NCI-H2196 treated with DMSO at 0.1 percent for 48 hours (cell line): ENCODE results near the gene PARD3B.

ENCODE experiments used
- DNase-seq: peaks from one replicate; lab custom pipeline; 2025; ENCODE audit not compliant: unreplicated experiment; lab: John Stamatoyannopoulos, UW

PARD3B gene

DNA sequence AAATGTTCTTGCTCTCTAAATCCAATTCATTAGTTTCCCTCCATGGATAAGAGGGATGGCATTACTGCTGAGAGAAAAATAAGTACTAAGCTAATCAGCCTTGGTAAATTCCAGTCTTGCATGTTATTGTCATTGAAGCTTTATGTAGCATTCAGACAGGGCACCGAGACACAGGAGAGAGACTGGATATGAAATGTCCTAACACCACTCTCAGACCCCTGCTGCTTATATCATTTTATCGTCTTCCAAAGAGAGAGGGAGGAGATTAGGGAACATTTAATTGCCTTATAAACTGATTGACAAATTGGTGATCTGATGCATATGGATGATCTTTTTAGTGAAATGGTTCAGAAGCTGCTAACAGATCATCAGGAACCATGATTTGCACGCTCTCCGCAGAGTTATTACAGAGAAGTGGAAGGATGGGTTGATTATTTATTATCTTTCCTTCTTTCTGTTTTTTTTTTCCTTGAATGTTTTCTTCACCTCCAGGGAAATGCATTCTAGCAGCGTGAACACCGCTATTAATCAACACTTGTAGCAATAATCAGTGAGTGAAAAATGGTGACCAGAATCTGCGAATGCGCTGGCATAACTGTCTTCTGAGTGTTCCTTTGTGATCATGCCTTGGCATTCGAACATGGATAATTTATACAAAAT is 986.3 kb downstream of the PARD3B start:
- DNase-seq: no peak

DNA sequence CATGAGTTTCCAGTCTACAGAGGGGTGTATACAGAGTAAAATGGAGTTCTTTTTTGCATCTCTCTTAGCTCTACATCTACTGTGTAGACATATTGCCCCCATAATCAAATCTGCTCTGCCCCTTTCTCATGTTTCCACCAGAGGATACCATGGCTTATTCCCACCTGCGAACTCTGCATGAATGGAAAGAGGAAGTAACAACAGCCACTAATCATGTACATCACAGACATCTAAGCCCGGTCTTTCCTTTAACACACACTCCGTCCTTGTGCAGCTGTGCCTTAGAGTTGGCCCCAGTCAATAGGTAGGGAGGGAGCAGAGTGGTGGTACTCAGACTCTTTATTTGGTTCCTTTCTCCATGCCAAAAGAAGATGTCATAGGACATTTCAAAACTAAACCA is 989.7 kb downstream of the PARD3B start:
- no peak for DNase-seq

DNA sequence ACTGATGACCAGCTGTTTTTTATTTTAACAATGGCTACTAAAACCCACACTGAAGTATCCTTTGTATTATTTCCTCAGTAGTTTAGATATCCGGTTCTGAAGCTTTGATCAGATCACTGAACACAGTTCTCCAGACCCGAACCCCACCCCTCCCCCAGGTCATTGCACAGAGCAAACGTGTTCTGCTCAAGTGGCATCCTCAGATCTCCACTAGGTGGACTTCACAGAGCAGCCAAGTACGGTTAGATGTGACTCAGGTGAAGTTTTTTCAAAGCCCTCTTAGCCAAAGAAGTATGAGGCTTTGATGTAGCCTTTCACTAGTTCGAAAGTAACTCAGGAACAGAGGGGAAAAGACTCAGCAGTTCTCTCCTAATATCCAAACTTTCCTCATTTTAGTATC is 994.3 kb downstream of the PARD3B start:
- no peak for DNase-seq

DNA sequence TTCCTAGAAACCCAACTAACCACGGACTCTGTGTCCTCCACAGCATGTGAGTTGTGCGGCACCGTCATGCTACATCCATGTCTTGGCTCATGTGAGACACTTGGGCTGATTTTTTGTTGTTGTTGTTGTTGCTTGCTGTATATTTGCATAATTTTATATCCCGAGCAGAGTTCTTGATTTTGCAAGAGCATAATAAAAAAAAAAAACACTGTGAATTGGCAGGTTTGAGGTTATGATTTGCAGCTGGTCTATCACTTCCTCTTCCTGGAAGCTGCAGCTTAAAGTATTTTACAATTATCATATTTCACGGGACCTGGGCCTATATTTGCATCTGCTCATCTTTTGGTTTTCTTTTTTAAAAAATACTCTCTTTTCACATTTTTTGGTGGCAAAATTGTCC is 994.8 kb downstream of the PARD3B start:
- DNase-seq: no peak

DNA sequence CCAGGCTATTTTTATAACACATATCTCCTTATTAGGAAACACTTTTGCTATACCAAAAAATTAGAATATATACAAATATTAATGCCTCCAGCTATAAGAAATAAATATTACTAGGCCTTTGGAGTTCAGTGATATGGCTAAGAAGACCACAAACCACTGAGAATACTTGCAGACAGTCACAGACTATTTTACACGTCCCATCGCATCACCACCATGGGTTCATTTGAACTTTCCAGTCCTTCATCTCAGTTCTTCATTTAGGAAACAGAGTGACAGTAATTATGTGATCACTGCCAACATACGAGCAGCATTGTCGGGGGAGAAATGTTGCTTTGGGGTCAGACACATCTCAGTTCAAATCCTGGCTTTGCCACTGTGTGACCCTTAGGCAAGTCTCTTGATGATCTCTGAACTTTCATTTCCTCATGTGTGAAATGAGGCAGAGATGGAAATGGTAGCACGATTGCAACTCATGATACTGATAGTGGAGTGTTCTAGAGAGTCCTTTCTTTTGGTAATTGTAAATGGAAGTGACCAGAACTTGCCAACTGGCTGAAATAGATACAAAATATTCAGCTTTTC is 998.1 kb downstream of the PARD3B start:
- no peak for DNase-seq

DNA sequence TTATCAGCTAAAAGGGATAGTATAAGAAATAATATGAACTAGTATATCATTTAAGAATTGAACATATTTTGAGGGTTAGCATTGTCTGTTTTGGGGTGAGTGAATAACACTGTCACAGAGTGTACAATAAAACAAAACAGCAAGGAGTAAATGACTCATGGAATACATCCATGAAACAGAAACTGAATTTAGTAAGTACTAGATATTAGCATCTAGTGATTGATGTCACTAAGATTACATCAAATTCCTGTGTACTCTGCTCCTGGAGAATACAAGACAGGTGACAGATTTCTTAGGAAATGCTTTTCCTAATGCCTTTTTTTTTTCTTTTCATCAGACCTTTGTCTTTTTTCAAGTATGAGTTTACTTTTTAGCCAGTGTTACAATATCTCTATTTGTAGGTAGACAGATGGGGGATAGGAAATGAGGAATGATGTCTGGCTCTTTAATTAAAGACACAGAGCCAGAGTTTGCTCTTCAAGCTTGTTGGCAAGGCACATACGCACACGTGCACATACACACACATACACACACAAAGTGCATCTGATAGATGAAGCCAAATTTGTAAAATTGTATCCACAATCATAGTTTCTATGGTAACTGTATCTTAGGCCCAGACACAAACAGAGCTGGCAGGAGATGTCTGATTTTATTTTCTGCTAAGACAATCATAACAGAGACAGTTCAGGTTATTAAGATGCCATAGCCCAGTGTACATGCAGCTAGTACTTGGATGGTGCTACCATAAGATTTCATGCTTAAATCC is 998.8 kb downstream of the PARD3B start:
- no peak for DNase-seq

DNA sequence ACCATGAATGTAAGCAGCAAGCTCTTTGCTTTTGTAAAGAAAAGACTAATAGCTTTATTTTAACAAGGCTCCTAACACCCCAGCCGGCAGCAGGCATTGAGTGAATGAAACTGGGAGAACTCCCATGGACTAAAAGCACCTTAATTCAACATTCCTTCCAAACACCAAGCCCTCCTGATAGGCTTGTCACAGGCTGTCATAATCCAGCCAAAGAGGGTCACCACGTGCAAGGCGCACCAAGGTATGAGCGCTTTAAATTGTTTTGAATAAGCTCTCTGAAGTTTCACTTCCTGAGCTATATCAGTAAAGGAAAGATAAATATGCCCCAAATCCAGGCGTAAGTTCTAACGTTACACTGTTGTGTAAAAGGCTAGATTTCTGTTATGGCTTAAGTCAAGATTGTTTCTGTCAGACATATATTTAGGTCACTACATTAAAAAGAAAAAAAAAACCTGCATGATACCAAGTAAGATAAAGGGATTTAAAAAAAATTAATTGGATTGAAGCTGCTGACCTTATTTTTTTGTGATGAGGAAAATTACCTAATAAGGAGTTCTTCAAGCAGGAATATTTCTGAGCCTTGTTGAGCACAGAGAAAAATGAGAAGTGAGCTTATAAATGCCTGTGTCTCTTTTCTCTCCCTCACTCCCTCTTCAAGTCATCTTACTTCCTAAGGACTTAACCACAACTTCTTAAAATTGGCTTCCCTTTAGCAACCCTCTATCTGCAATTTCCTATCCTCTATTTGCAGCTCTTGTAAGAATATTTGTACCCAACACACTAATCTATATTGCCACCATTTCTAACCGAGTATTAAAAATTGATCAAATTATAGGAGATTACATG is 1000.9 kb downstream of the PARD3B start:
- DNase-seq: no peak

DNA sequence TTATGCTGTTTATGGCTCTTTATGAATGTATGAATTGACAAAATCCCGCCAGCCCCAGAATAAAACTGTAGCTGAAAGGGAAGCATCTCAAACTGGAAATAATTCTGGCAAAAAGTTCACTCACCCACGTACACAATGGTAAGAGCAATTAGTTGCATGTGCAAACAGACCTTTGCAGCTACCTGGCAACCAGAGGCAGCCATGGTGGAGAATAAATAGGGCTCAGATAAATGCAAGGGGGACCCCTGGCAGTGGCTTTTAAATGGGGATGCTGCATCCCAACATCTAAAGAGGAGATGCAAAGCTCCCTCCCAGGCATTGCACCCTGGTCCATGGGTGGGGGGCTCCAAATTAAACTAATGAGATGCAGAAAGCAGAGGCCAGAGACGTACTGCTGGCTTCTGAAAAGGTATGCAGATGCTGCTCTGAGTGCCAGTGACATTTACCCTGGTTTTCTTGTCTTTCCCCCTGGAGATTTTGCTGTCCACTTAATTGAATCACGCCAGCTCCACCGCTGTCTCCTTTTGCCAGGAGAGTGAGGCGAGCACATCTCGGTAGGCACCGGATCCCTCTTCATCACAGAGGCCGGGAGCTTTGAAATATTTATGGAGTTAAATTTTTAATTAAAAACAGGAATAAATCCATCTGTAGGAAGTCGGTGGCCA is 1010.4 kb downstream of the PARD3B start:
- DNase-seq: no peak

DNA sequence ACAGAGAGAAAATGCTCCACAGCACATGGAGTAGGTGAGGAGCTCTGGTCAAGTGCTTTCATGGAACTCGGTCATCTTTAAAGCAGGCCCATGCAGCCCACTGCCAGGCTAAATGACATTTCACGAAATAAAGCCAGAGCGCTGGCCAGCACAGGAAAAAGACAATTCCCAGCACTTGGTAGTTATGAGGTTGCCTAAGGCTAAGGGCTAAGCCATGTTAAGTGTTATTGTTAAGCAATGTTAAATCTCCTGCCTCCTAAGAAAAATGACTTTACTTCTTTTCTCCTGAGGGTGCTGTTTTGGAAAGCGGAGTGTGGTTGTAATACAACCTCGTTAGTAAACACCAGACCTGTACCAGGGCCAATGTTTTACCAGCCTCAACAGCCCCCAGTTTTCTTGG is 1011.1 kb downstream of the PARD3B start:
- no peak for DNase-seq

DNA sequence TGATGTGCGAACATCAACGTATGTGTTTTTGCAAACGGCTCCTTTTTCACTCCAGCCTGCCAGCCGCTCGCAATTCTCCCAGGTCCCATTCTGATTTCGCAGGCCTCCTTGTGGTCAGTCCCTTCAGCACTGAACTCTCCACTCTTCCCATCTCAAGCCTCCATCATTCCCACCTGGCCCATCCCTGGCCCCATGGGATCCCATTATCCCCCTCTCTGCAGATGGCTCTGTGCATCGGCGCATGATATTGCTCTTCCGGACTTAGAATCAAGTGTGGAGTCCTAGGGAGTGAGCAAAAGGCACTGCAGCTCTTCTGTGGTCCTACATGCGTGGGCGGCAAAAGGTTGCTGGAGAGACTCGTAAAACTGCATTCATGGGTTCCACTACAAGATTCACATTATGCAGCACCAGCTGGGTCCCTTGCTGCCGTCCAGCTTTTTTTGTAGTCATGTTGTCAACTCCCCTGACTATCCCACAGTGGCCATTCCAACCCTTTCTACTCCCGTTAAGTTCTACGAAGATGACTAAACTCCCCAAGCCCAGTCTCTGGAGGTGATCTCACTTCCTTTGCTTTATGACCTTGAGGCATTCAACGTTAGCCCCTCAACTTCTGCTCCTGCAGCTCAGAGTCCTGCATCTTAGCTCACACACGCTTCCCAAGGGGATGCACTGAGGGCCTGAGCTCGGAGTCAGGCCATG is 1011.7 kb downstream of the PARD3B start:
- no peak for DNase-seq

DNA sequence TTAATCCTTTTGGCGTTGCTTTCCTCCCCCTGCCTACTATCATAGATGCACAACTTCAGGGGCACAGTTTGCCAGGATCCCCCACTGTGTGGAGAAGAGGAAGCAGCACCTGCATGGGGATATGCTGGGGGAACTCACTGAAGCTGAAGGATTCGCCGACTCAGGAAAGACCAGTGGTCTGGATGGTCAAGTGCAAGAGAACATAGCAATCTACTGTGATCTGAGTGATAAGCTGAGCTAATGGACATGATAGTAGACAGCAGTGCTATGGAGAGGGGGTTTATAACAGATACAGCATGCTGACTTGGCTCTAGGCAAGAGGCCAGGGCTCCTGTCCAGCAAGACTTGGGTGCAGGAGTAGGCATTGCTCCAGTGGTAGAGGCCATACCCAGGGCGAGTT is 1012.6 kb downstream of the PARD3B start:
- no peak for DNase-seq

DNA sequence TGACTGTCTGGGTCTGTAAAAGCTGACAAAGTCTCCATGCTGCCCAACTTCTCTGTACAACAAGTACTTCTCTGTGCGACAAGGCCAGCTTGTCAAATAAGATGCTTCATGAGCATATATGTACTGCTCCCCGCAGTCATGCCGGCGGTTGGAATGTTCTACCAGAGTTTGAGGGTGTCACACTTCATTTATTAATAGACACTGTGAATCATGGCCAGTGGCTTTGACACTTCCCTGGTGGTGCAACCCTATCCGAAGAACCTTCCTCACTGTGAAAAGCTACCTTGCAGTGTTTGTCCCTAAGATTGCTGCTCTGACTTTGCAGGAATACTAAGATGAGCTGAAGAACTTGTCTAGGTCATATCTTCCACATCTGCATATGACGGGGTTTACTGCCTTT is 1016.2 kb downstream of the PARD3B start:
- DNase-seq: no peak

DNA sequence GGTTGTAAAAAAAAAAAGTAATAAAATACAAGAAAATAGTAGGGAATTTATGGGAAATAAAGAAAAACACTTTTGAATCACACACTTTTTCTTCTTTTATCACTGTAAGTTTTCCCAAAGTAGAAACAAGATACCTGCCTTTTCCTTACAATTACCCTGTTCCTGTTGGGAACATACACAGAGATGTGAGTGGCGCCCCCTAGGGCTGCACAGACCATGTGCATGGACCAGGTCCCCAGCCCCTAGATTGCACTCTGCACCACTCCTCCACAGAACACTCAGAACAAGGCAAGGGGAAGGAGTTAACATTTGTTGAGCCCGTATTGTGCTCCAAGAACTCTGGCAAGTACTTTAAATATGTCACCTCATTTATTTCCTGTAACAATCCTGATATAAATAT is 1018.4 kb downstream of the PARD3B start:
- DNase-seq: no peak

DNA sequence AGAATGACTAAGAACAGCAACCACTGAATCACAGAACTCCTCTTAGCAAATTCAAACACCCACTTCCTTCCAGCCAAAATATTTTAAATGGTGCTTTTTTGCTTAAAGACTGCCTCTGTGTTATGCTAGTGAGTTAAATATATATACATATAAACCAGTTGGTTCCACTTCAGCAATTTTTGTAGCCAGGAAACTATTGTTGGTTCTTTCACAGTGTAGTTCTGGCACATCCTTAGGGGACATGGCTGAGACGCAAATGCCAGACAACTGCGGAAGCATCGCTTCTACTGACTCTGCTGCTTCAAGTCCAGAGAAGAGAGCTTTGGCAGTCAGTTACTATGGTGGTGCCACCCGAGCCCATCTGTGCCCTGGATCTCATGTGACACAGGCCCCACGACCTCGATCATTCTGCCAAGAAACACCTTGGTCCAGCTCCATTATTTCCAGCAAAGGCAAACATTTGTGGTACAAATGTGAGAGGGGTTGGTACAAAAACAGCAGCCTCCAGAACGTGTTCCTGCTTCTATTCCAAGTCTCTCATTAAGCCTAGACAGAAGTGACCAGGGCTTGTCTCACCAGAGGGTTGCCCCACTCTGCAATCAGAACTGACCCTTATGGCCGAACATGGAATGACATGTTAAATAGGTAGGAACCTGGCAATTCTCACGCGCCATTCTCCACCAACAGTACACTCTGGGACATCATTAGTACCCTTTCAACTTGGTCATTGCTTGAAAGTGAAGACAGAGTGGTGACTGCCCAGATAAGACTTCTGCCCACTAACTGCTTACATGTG is 1019.3 kb downstream of the PARD3B start:
- DNase-seq: no peak

DNA sequence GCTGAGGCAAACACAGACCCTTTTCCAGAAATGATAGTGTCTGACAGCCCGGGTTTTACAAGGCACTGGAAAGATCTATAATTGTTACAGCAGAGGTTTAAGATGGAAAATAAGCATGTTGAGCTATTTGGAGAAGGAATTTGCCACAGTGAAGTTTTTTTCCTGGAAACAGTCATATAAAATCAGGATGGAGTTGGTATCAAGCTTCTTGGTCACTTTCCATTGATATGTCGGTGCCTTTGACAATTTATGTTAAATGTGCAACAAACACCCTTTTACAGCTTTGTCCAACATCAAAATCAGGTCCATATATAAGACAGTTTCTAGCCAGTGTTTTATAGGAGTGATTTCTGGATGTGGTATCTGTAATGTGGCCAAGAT is 1019.9 kb downstream of the PARD3B start:
- DNase-seq: no peak

DNA sequence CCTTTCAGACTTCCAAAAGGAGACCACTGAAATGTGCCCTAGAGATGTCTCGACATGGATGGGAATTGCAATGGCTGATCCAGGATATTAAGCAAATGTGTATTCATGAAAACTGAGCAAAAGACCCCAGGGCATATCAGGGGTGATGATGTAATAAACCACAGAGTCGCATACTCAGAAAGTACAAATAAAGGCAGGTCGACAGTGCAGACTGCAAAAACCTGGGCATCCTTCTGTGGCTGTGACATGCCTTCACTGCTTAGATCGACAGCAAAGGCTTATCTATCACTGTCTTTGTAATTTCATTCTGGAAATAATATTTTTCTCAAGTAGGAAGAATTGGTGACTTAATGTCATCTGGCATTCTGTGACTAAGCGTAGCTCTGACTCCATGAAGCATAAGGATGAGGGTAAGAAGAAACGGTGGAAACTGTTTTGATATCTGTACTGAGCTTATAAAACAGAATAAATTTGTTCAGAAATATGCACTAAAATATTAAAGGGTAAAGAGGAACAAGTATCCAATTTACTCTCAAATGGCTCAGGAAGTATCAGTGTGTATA is 1021.4 kb downstream of the PARD3B start:
- no peak for DNase-seq

DNA sequence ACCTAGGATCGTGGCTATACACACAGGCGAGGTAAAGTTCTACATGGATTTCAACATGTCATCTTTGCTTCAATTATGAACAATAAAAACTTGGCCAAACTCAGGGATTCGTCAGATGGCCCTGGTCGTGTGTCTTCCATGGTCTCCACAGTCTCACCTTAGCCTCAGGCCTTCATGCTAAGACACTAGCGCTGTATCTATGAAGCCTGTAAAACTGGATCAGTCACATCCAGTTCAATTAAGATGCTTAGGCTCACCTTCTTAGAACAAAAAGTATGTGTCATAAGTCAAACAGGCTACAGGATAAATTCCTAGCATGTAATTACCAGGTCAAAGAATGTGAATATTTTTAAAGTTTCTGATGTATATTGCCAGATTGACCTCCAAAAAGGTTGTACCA is 1023.3 kb downstream of the PARD3B start:
- DNase-seq: no peak

DNA sequence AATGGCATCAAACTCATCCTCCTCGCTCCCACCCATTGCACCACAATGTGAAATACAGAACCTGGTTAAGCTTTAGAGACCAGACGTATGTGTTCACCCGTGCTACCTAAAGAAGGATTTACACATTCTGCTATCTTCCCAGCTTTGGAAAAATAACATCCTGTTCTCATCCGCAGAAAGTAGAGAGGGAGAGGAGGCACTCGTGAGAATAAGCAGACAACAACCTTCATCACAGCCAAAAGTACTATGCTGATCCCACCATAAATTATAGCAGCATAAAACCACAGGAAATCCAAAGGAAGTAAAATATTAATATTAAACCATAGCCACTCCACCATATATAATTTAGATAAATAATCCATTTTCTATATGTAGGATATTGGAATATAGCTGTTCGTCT is 1025.4 kb downstream of the PARD3B start:
- no peak for DNase-seq

DNA sequence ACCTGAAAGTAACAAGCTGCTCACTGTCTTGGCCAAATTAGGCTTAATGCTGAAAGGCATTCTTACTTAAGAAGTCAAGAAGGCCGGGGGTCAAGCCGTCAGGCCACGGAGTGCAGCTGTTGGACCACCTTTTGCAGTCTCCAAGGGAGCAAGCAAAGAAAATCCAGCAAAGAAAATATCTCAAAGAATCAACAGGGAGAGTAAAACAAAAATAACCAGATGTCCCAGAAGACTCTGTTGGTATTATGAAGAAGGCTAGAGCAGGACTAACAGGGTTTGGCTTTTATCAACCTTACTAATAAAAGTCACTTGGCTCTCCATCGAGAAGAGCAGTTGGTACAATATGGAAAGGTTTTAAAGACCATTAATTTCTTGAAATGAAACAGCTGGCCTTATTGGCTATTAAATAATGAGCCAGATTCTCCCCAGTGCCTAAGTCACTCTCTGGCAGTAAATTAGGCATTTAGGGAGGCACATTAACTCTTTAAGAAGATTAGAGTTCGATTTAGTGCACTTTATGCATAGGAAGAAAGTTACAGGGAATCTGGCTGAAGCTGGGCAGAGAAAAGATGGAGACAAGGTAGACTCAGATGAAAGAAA is 1026.2 kb downstream of the PARD3B start:
- no peak for DNase-seq
